GM12878 (cell line): Measurements from ENCODE around the gene NR1D1. TPM values are rescaled to one million over a fixed set of nuclear protein-coding genes. Genes with fewer than 3 reads are reported as not detected.

Experiments used
- ATAC-seq: fragments of 200-7000 bp; cut with Tn5 transposase; 3 replicates; pipeline ENCODE4 v1.9.1; 2020; ENCODE audit warnings: mild to moderate bottlenecking, moderate library complexity
- BruUV-seq: library from RNA; stranded (reverse); fragments of 400-500 nt; replicated peaks from 2 replicates; lab custom pipeline; 2021; lab: Mats Ljungman, UMichigan
- CTCF ChIA-PET: fragments of 300-600 bp; sonication (Branson Sonifier 250); formaldehyde crosslinking; extraction: SDS; loops from one replicate; lab custom pipeline; 2021; ENCODE audit warnings: inconsistent platforms; lab: Yijun Ruan, JAX
- POLR2A ChIA-PET: fragments of 350-600 bp; formaldehyde crosslinking; extraction: SDS; loops from one replicate; lab custom pipeline; 2021; ENCODE audit warnings: inconsistent platforms; lab: Charles Lee
- RAD21 ChIA-PET: fragments of 300-600 bp; sonication (Branson Sonifier 250); formaldehyde crosslinking; loops from one replicate; lab custom pipeline; 2023; ENCODE audit warnings: antibody characterized with exemption; ENCODE audit not compliant: unreplicated experiment; lab: Charles Lee
- SMC1A ChIA-PET: fragments of 300-600 bp; sonication (Branson Sonifier 250); formaldehyde crosslinking; loops from one replicate; lab custom pipeline; 2023; ENCODE audit not compliant: unreplicated experiment, uncharacterized antibody; lab: Charles Lee
- DNase-seq: peaks from one replicate; pipeline ENCODE4 v3.0.0-alpha.2; 2011; ENCODE audit warnings: low read depth, low spot score
- FAIRE-seq: peaks from 3 replicates; lab custom pipeline; 2011; peaks lifted over from hg19 to GRCh38; lab: Jason Lieb, UNC
- H2AFZ ChIP-seq: 2 replicates; pipeline ENCODE4 v1.6.0; 2011; ENCODE audit warnings: low read depth, low read length, control low read depth; ENCODE audit not compliant: control insufficient read depth
- H3K27ac ChIP-seq: 2 replicates; pipeline ENCODE4 v1.5.1; 2011; ENCODE audit warnings: control low read depth; ENCODE audit not compliant: control insufficient read depth, insufficient read depth
- H3K27me3 ChIP-seq, 2 experiments: replicated peaks in 1 of 2; 2 replicates each; pipeline versions ENCODE4 v1.6.0 to v1.6.1; 2011; ENCODE audit warnings: low read length in 1 of 2; ENCODE audit not compliant: control insufficient read depth in 2 of 2, insufficient read depth in 2 of 2
- H3K36me3 ChIP-seq, 2 experiments: 2 replicates each; pipeline ENCODE4 v1.5.1; 2011; ENCODE audit warnings: low read length in 1 of 2; ENCODE audit not compliant: control insufficient read depth in 2 of 2, insufficient read depth in 2 of 2
- H3K4me1 ChIP-seq: 2 replicates; pipeline ENCODE4 v1.6.1; 2011; ENCODE audit warnings: mild to moderate bottlenecking, low read length, moderate library complexity, mixed read lengths; ENCODE audit not compliant: control insufficient read depth, insufficient read depth
- H3K4me2 ChIP-seq: 2 replicates; pipeline ENCODE4 v1.6.0; 2011; ENCODE audit warnings: control low read depth; ENCODE audit not compliant: control insufficient read depth, insufficient read depth
- H3K4me3 ChIP-seq: fragments of 200-600 bp; sonication (generic); 2 replicates; pipeline ENCODE4 v1.5.1; 2016
- H3K79me2 ChIP-seq: 2 replicates; pipeline ENCODE4 v1.6.0; 2011; ENCODE audit warnings: low read length; ENCODE audit not compliant: control insufficient read depth, insufficient read depth
- H3K9ac ChIP-seq: 2 replicates; pipeline ENCODE4 v1.8.0; 2011; ENCODE audit warnings: low read length, control low read depth, mixed read lengths; ENCODE audit not compliant: control insufficient read depth, insufficient read depth
- H3K9me3 ChIP-seq: replicated peaks from 3 replicates; pipeline ENCODE4 v1.5.1; 2011; ENCODE audit warnings: mild to moderate bottlenecking, low read length; ENCODE audit not compliant: control insufficient read depth, insufficient read depth
- H4K20me1 ChIP-seq: 2 replicates; pipeline ENCODE4 v1.6.0; 2011; ENCODE audit not compliant: control insufficient read depth, insufficient read depth
- CBX3 ChIP-seq: fragments of 200-600 bp; sonication (generic); IDR thresholded peaks from 2 replicates; pipeline ENCODE4 v1.6.1; 2016; ENCODE audit warnings: low read depth, borderline replicate concordance
- CREB1 ChIP-seq: IDR thresholded peaks from 2 replicates; pipeline ENCODE4 v1.6.1; 2012; ENCODE audit warnings: low read depth, mild to moderate bottlenecking, inconsistent platforms
- FOS ChIP-seq: IDR thresholded peaks from 3 replicates; pipeline ENCODE4 v1.6.1; 2011; ENCODE audit warnings: borderline replicate concordance; ENCODE audit not compliant: insufficient read length; ENCODE audit errors: extremely low read depth
- GABPA ChIP-seq: IDR thresholded peaks from 2 replicates; pipeline ENCODE4 v1.6.1; 2014; ENCODE audit warnings: antibody characterized with exemption, low read depth, mild to moderate bottlenecking, inconsistent platforms
- KLF5 ChIP-seq: fragments of 450-650 bp; IDR thresholded peaks from 2 replicates; pipeline ENCODE4 v1.6.1; 2014; ENCODE audit warnings: mild to moderate bottlenecking; ENCODE audit not compliant: partially characterized antibody
- NFXL1 ChIP-seq: fragments of 450-650 bp; IDR thresholded peaks from 2 replicates; pipeline ENCODE4 v1.6.1; 2017; ENCODE audit warnings: antibody characterized with exemption, mild to moderate bottlenecking, borderline replicate concordance
- NKRF ChIP-seq: fragments of 450-650 bp; conservative IDR thresholded peaks from 2 replicates; pipeline ENCODE4 v1.6.1; 2017; ENCODE audit warnings: mild to moderate bottlenecking, moderate library complexity
- NR2C1 ChIP-seq: fragments of 450-650 bp; IDR thresholded peaks from 2 replicates; pipeline ENCODE4 v1.6.1; 2017; ENCODE audit warnings: antibody characterized with exemption, mild to moderate bottlenecking, moderate library complexity
- NR2F1 ChIP-seq: fragments of 450-650 bp; conservative IDR thresholded peaks from 2 replicates; pipeline ENCODE4 v1.6.1; 2017; ENCODE audit warnings: mild to moderate bottlenecking
- POLR2A ChIP-seq: IDR thresholded peaks from 2 replicates; pipeline ENCODE4 v1.6.1; 2011; ENCODE audit warnings: low read depth, mild to moderate bottlenecking, low read length
- RAD21 ChIP-seq: IDR thresholded peaks from 2 replicates; pipeline ENCODE4 v1.6.1; 2011; ENCODE audit warnings: mild to moderate bottlenecking, low read depth, low read length, moderate library complexity; ENCODE audit not compliant: insufficient read depth
- RB1 ChIP-seq: fragments of 450-650 bp; formaldehyde crosslinking; IDR thresholded peaks from 2 replicates; pipeline ENCODE4 v1.6.1; 2017; ENCODE audit warnings: mild to moderate bottlenecking, borderline replicate concordance
- SMC3 ChIP-seq: IDR thresholded peaks from 2 replicates; pipeline ENCODE4 v1.6.1; 2011; ENCODE audit warnings: low read length, improper control_type of control experiment, borderline replicate concordance
- SREBF2 ChIP-seq: IDR thresholded peaks from 2 replicates; pipeline ENCODE4 v1.6.1; 2012; ENCODE audit warnings: mild to moderate bottlenecking, low read length
- ZNF207 ChIP-seq: fragments of 450-650 bp; IDR thresholded peaks from 2 replicates; pipeline ENCODE4 v1.6.1; 2014; ENCODE audit warnings: antibody characterized with exemption, mild to moderate bottlenecking, borderline replicate concordance
- ZNF24 ChIP-seq: fragments of 450-650 bp; IDR thresholded peaks from 2 replicates; pipeline ENCODE4 v1.6.1; 2017; ENCODE audit warnings: antibody characterized with exemption, mild to moderate bottlenecking
- ZNF592 ChIP-seq: fragments of 450-650 bp; IDR thresholded peaks from 2 replicates; pipeline ENCODE4 v1.6.1; 2017; ENCODE audit warnings: mild to moderate bottlenecking, moderate library complexity
- WGBS: methylation state at CpG from one replicate; pipeline ENCODE4 v1.1.6; 2016; ENCODE audit warnings: low lambda C conversion rate; ENCODE audit not compliant: insufficient replicate concordance, insufficient coverage; ENCODE audit errors: missing lambda C conversion rate; 5-methylcytosine and 5-hydroxymethylcytosine counted together
- in situ Hi-C: fragments of 300-500 bp; cut with MboI; formaldehyde crosslinking; loops from 9 replicates; pipeline ENCODE4 v1.14.3; 2018; ENCODE audit warnings: mixed read lengths
- intact Hi-C: fragments of 100-400 bp; cut with micrococcal nuclease; formaldehyde crosslinking; loops from one replicate; pipeline ENCODE4 v1.14.2; 2022; ENCODE audit not compliant: unreplicated experiment
- polyA plus RNA-seq, 11 experiments: library from polyadenylated mRNA; depleted of rRNA in 4 of 11; unstranded in 6 of 11; stranded (reverse) in 5 of 11; fragments of >200 nt; fragmentation: Nextera tagmentation in 4 of 11; fragmentation: Illumina TruSeq in 1 of 11; extraction: Ambion mirVana in 4 of 11; extraction: Trizol in 1 of 11; gene quantifications; 1 replicate in 1 of 11; 2 replicates in 10 of 11; pipeline versions ENCODE4 v1.2.1 to v1.2.3, GENCODE V29; 2011 to 2016; ENCODE audit warnings: inconsistent platforms in 2 of 11, missing spikeins in 2 of 11, low read depth in 1 of 11
- total RNA-seq, 4 experiments: library from RNA; depleted of rRNA in 3 of 4; stranded (reverse); fragments of >200 nt in 3 of 4; fragmentation: Illumina TruSeq in 1 of 4; extraction: Trizol in 1 of 4; gene quantifications; 2 replicates each; pipeline versions ENCODE4 v1.2.1 to v1.2.3, GENCODE V29; 2013 to 2021

Gene NR1D1
- total and polyA plus RNA-seq, 10 of the 15 experiments (the other 5 are each of a cell fraction or from before 2014, with no cell fraction given): 0.10 to 3.4 (median 0.94) TPM

- TF ChIP-seq ZNF207 (peak; percentile 61; the same call in 1 of the 2 replicates), NKRF (peak; percentile 84), NR2C1 (peak; percentile 68), RAD21 (peak; percentile 92), KLF5 (peak; percentile 44), POLR2A (peak; percentile 65)
These were observed 12.9 kb upstream of the NR1D1 start (continued) for GRCh38 chr17:40113110-40113906.

- Histone ChIP-seq H3K36me3 (no peaks in the 10 kb centered on the region), H3K4me1 (peaks cover 34% of the 10 kb centered on the region), H3K9me3 (no peaks in the 10 kb centered on the region), H3K4me3 (no peak overlapping the region), H3K79me2 (no peaks in the 10 kb centered on the region), H3K4me2 (peak overlapping the region; percentile 87; the same call in 1 of the 2 replicates), H3K27ac (no peak overlapping the region; the same call in 1 of the 2 replicates), H3K27me3 (no peaks in the 10 kb centered on the region), H3K9ac (no peak overlapping the region), H2AFZ (peak overlapping the region; percentile 66), H4K20me1 (no peaks in the 10 kb centered on the region)
- DNase-seq (no peak), ATAC-seq (no peak), FAIRE-seq (no peak)
- in situ Hi-C loops (loop anchor here (5.0 kb wide), 2 partner anchors 55 to 175 kb away; partner anchors contain the start of gene CDC6), intact Hi-C loops (loop anchor here (1.0 to 5.0 kb wide), 4 partner anchors 12 to 180 kb away; partner anchors contain the start of gene NR1D1)
- ChIA-PET CTCF (interaction anchor here (1.0 to 7.9 kb wide), 54 partner anchors 12 to 490 kb away, joined by 3 to 367 read pairs (median 8); partner anchors contain the start of genes CASC3, CDC6, CSF3 and MED24), SMC1A (interaction anchor here (0.7 to 8.0 kb wide), 52 partner anchors 10 to 419 kb away, joined by 3 to 177 read pairs (median 5); partner anchors contain the start of genes CASC3, CDC6, CSF3 and MED24), POLR2A (interaction anchor here (0.5 to 5.8 kb wide), 23 partner anchors 8 to 295 kb away, joined by 3 to 52 read pairs (median 5); partner anchors contain the start of genes CASC3, CDC6, CSF3 and MSL1), RAD21 (interaction anchor here (0.7 to 7.0 kb wide), 47 partner anchors 8 to 420 kb away, joined by 3 to 246 read pairs (median 7); partner anchors contain the start of genes CASC3, CSF3, MED24 and MSL1)
- WGBS: 65% methylated on average over 4 of the region's 4 CpGs
- BruUV-seq: no TSS peak
- TF ChIP-seq SREBF2: no peak
- no peak for TF ChIP-seq CREB1
- TF ChIP-seq CBX3: no peak
- no peak for TF ChIP-seq FOS
- TF ChIP-seq NFXL1: no peak
- TF ChIP-seq RB1: no peak
- TF ChIP-seq ZNF592: no peak
- no peak for TF ChIP-seq KLF5
- no peak for TF ChIP-seq GABPA
- no peak for TF ChIP-seq ZNF24
- TF ChIP-seq NR2F1: no peak
- TF ChIP-seq SMC3: no peak
These were observed 12.3 kb upstream of the NR1D1 start for GRCh38 chr17:40112718-40113109.
